H9 (cell line): Measurements from ENCODE around the gene PRPF40B. TPM values are rescaled to one million over a fixed set of nuclear protein-coding genes. Genes with fewer than 3 reads are reported as not detected.
A peak's percentile ranks its signal among the peaks of the same experiment; 100 is the strongest.

Source experiments
- DNase-seq: peaks from one replicate; pipeline ENCODE4 v3.0.0-alpha.2; 2017
- H2AFZ ChIP-seq: one replicate; pipeline ENCODE4 v1.6.1; 2013; ENCODE audit warnings: mild to moderate bottlenecking, low read length, control low read depth, moderate library complexity
- H2AK5ac ChIP-seq: 2 replicates; pipeline ENCODE4 v1.6.1; 2013; ENCODE audit warnings: low read length, control low read depth, mixed read lengths; ENCODE audit not compliant: insufficient read length
- H2BK120ac ChIP-seq: one replicate; pipeline ENCODE4 v1.6.1; 2013; ENCODE audit warnings: low read depth, mild to moderate bottlenecking, low read length, control low read depth, inconsistent platforms; ENCODE audit not compliant: poor library complexity, severe bottlenecking
- H2BK12ac ChIP-seq: 2 replicates; pipeline ENCODE4 v1.6.1; 2013; ENCODE audit warnings: low read length, control low read depth, mixed read lengths, low read depth; ENCODE audit not compliant: insufficient read length
- H2BK15ac ChIP-seq: 2 replicates; pipeline ENCODE4 v1.6.1; 2013; ENCODE audit warnings: low read depth, low read length, control low read depth
- H2BK20ac ChIP-seq: one replicate; pipeline ENCODE4 v1.6.1; 2013; ENCODE audit warnings: low read depth, mild to moderate bottlenecking, low read length, control low read depth, inconsistent platforms; ENCODE audit not compliant: poor library complexity, severe bottlenecking
- H2BK5ac ChIP-seq: 2 replicates; pipeline ENCODE4 v1.6.1; 2013; ENCODE audit warnings: low read length, control low read depth, mixed read lengths; ENCODE audit not compliant: insufficient read length
- H3K14ac ChIP-seq: 2 replicates; pipeline ENCODE4 v1.6.1; 2013; ENCODE audit warnings: low read length, control low read depth; ENCODE audit not compliant: insufficient read depth
- H3K18ac ChIP-seq: 2 replicates; pipeline ENCODE4 v1.6.1; 2013; ENCODE audit warnings: low read depth, mild to moderate bottlenecking, mixed read lengths, low read length, control low read depth; ENCODE audit not compliant: insufficient read length
- H3K23ac ChIP-seq: 2 replicates; pipeline ENCODE4 v1.6.1; 2013; ENCODE audit warnings: low read length, control low read depth, mixed read lengths, low read depth; ENCODE audit not compliant: insufficient read length
- H3K23me2 ChIP-seq: 2 replicates; pipeline ENCODE4 v1.6.1; 2013; ENCODE audit warnings: low read depth, mild to moderate bottlenecking, mixed read lengths, low read length, control low read depth; ENCODE audit not compliant: insufficient read length, poor library complexity, severe bottlenecking
- H3K27ac ChIP-seq: 2 replicates; pipeline ENCODE4 v1.5.1; 2013; ENCODE audit warnings: low read length, control low read depth, mixed read lengths, low read depth; ENCODE audit not compliant: insufficient read length
- H3K27me3 ChIP-seq: 2 replicates; pipeline ENCODE4 v1.6.1; 2013; ENCODE audit warnings: low read length, control low read depth, inconsistent platforms; ENCODE audit not compliant: insufficient read depth
- H3K4ac ChIP-seq: 2 replicates; pipeline ENCODE4 v1.6.1; 2013; ENCODE audit warnings: low read depth, mild to moderate bottlenecking, control low read depth, inconsistent platforms, low read length, moderate library complexity
- H3K4me1 ChIP-seq: 2 replicates; pipeline ENCODE4 v1.6.1; 2013; ENCODE audit warnings: low read length, control low read depth, inconsistent platforms; ENCODE audit not compliant: insufficient read depth
- H3K4me2 ChIP-seq: 2 replicates; pipeline ENCODE4 v1.6.1; 2013; ENCODE audit warnings: low read length, control low read depth, mixed read lengths; ENCODE audit not compliant: insufficient read length, insufficient read depth
- H3K56ac ChIP-seq: 2 replicates; pipeline ENCODE4 v1.6.1; 2013; ENCODE audit warnings: low read depth, mild to moderate bottlenecking, mixed read lengths, low read length, control low read depth; ENCODE audit not compliant: insufficient read length
- H3K79me1 ChIP-seq: 2 replicates; pipeline ENCODE4 v1.6.1; 2013; ENCODE audit warnings: low read depth, mild to moderate bottlenecking, moderate library complexity, low read length, control low read depth, inconsistent platforms; ENCODE audit not compliant: insufficient read depth, poor library complexity, severe bottlenecking
- H3K79me2 ChIP-seq: 2 replicates; pipeline ENCODE4 v1.6.1; 2013; ENCODE audit warnings: low read length, control low read depth, inconsistent platforms; ENCODE audit not compliant: insufficient read depth
- H3K9ac ChIP-seq: 2 replicates; pipeline ENCODE4 v1.6.1; 2013; ENCODE audit warnings: low read length, control low read depth, mixed read lengths; ENCODE audit not compliant: insufficient read length; ENCODE audit errors: extremely low read depth
- H3K9me3 ChIP-seq: one replicate; pipeline ENCODE4 v1.6.1; 2013; ENCODE audit warnings: low read depth, low read length, inconsistent platforms; ENCODE audit not compliant: control insufficient read depth
- H3T11ph ChIP-seq: one replicate; pipeline ENCODE4 v1.6.1; 2013; ENCODE audit warnings: mild to moderate bottlenecking, low read length, control low read depth, inconsistent platforms
- H4K20me1 ChIP-seq: one replicate; pipeline ENCODE4 v1.6.1; 2013; ENCODE audit not compliant: control insufficient read depth, insufficient read length, insufficient read depth
- H4K5ac ChIP-seq: 2 replicates; pipeline ENCODE4 v1.6.1; 2013; ENCODE audit warnings: low read depth, mild to moderate bottlenecking, mixed read lengths, low read length, control low read depth; ENCODE audit not compliant: insufficient read length
- H4K8ac ChIP-seq: replicated peaks from 2 replicates; pipeline ENCODE4 v1.6.1; 2013; ENCODE audit warnings: low read length, control low read depth, mixed read lengths, low read depth; ENCODE audit not compliant: insufficient read length
- H4K91ac ChIP-seq: 2 replicates; pipeline ENCODE4 v1.6.1; 2013; ENCODE audit warnings: low read depth, mild to moderate bottlenecking, moderate library complexity, mixed read lengths, low read length, control low read depth; ENCODE audit not compliant: insufficient read length
- H3K27ac Mint-ChIP-seq, 3 experiments: 2 replicates in 2 of 3; 3 replicates in 1 of 3; pipeline ENCODE4 v1.8.0; 2020 to 2021; ENCODE audit warnings: mixed read lengths in 3 of 3, mild to moderate bottlenecking in 1 of 3, moderate library complexity in 1 of 3
- H3K27me3 Mint-ChIP-seq: 2 replicates; pipeline ENCODE4 v1.8.0; 2021; ENCODE audit warnings: low read depth, mild to moderate bottlenecking, moderate library complexity, mixed read lengths
- H3K36me3 Mint-ChIP-seq, 3 experiments: 2 replicates in 2 of 3; 3 replicates in 1 of 3; pipeline ENCODE4 v1.8.0; 2020 to 2021; ENCODE audit warnings: low read depth in 3 of 3, mixed read lengths in 3 of 3; ENCODE audit not compliant: insufficient read depth in 1 of 3
- H3K4me1 Mint-ChIP-seq, 2 experiments: 2 replicates each; pipeline ENCODE4 v1.8.0; 2020; ENCODE audit warnings: mixed read lengths in 2 of 2
- H3K4me3 Mint-ChIP-seq, 2 experiments: 2 replicates in 1 of 2; 3 replicates in 1 of 2; pipeline ENCODE4 v1.8.0; 2020 to 2021; ENCODE audit warnings: mild to moderate bottlenecking in 2 of 2, mixed read lengths in 2 of 2, moderate library complexity in 1 of 2
- H3K9me3 Mint-ChIP-seq, 2 experiments: 2 replicates in 1 of 2; 3 replicates in 1 of 2; pipeline ENCODE4 v1.8.0; 2020; ENCODE audit warnings: mild to moderate bottlenecking in 2 of 2, mixed read lengths in 2 of 2, moderate library complexity in 1 of 2
- WGBS: extraction: QIAGEN DNeasy Blood & Tissue Kit; methylation state at CpG from one replicate; pipeline ENCODE4 v1.1.7; 2013; ENCODE audit warnings: missing lambda C conversion rate, low lambda C conversion rate, mixed read lengths; ENCODE audit not compliant: insufficient read length; ENCODE audit errors: extremely low coverage; 5-methylcytosine and 5-hydroxymethylcytosine counted together
- total RNA-seq: library from RNA; stranded (reverse); gene quantifications from 2 replicates; pipeline ENCODE4 v1.2.1, GENCODE V29; 2021
- TF ChIP-seq, protein P1 (sequence below): fragments of 200-600 bp; sonication (generic); conservative IDR thresholded peaks from 3 replicates; pipeline ENCODE4 v1.8.0; 2021; ENCODE audit warnings: antibody characterized with exemption, mild to moderate bottlenecking

The PRPF40B gene
- total RNA-seq, 1 experiment from 2014 or later: 19.0 TPM

DNA sequence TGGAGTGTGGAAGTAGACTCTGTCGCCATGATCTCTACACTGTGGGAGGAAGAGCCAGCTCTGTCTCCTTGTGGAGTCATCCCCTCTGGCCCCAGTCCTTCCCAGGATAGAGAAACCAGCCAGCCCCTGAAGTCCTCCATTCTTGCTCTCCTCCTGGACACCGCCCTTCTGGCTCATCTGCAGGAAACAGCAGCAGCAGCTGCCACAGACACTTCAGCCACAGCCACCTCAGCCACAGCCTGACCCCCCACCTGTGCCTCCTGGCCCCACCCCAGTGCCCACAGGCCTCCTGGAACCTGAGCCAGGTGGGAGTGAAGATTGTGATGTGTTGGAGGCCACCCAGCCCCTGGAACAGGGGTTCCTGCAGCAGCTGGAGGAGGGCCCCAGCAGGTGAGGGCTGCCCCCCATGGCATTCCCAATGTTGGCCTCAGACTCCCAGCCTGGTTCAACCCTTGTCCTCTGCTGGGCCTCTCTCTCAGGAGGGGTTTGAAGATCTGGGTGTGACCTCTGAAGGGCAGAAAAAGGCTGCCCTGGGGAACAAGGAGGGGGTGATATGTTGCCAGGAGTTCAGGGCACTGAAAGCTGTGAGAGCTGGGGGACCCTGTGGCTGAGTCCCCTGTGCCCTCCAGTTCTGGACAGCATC lies 10.5 kb downstream of the PRPF40B start:
- no peaks in the 10 kb centered on the region for H3K79me1 ChIP-seq
- H4K20me1 ChIP-seq: no peaks in the 10 kb centered on the region
- H3K9me3 ChIP-seq: no peaks in the 10 kb centered on the region
- no peak overlapping the region for H2AK5ac ChIP-seq
- no peak overlapping the region for H3K9ac ChIP-seq
- Mint-ChIP-seq H3K36me3 (peaks cover 9 to 31% (median 20%) of the 10 kb centered on the region in 3 experiments; a peak in 6 of 7 replicates), H3K4me1 (peaks cover 16 to 20% of the 10 kb centered on the region in 2 experiments), H3K4me3 (no peak overlapping the region), H3K27me3 (no peaks in the 10 kb centered on the region; the same call in none of the 2 replicates), H3K27ac (peak overlapping the region in 1 of 3 experiments; percentile 56; a peak in 2 of 7 replicates), H3K9me3 (no peaks in the 10 kb centered on the region)
- no peak overlapping the region for H3K4ac ChIP-seq
- H2BK5ac ChIP-seq: no peak overlapping the region
- no peak overlapping the region for H3K56ac ChIP-seq
- H2BK120ac ChIP-seq: no peak overlapping the region
- H2BK20ac ChIP-seq: no peak overlapping the region
- H3K4me2 ChIP-seq: no peak overlapping the region
- no peak overlapping the region for H3K18ac ChIP-seq
- no peak overlapping the region for H4K91ac ChIP-seq
- H3K4me1 ChIP-seq: peaks cover 5% of the 10 kb centered on the region; the same call in 1 of the 2 replicates
- H2AFZ ChIP-seq: no peak overlapping the region
- no peaks in the 10 kb centered on the region for H3K79me2 ChIP-seq
- H3K14ac ChIP-seq: no peak overlapping the region; the same call in 1 of the 2 replicates
- H3T11ph ChIP-seq: no peak overlapping the region
- no peak overlapping the region for H3K27ac ChIP-seq
- no peak overlapping the region for H2BK12ac ChIP-seq
- H3K23ac ChIP-seq: no peak overlapping the region
- H3K23me2 ChIP-seq: peaks cover 3% of the 10 kb centered on the region
- no CpG with 5 or more reads among the region's 2 CpGs for WGBS
- no peaks in the 10 kb centered on the region for H3K27me3 ChIP-seq
- no peak for DNase-seq
- TF ChIP-seq, protein P1, sequence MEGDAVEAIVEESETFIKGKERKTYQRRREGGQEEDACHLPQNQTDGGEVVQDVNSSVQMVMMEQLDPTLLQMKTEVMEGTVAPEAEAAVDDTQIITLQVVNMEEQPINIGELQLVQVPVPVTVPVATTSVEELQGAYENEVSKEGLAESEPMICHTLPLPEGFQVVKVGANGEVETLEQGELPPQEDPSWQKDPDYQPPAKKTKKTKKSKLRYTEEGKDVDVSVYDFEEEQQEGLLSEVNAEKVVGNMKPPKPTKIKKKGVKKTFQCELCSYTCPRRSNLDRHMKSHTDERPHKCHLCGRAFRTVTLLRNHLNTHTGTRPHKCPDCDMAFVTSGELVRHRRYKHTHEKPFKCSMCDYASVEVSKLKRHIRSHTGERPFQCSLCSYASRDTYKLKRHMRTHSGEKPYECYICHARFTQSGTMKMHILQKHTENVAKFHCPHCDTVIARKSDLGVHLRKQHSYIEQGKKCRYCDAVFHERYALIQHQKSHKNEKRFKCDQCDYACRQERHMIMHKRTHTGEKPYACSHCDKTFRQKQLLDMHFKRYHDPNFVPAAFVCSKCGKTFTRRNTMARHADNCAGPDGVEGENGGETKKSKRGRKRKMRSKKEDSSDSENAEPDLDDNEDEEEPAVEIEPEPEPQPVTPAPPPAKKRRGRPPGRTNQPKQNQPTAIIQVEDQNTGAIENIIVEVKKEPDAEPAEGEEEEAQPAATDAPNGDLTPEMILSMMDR: no peak
- H4K5ac ChIP-seq: no peak overlapping the region
- H2BK15ac ChIP-seq: no peak overlapping the region
- no peak overlapping the region for H4K8ac ChIP-seq
